HepG2 (cell line): ENCODE results near the gene BET1. TPM values are rescaled to one million over a fixed set of nuclear protein-coding genes. Genes with fewer than 3 reads are reported as not detected.

Source experiments
- GABPB1 ChIP-seq: IDR thresholded peaks from 2 replicates; pipeline ENCODE4 v1.6.1; 2016; ENCODE audit warnings: mild to moderate bottlenecking, missing genetic modification reagents, moderate library complexity, missing compliant biosample characterization
- HOMEZ ChIP-seq: IDR thresholded peaks from 2 replicates; pipeline ENCODE4 v1.6.1; 2016; ENCODE audit warnings: low read depth
- JDP2 ChIP-seq: sonication (generic); formaldehyde crosslinking; IDR thresholded peaks from 2 replicates; pipeline ENCODE4 v1.8.1; 2022; ENCODE audit warnings: missing genetic modification reagents, borderline replicate concordance
- KDM2A ChIP-seq: sonication (generic); formaldehyde crosslinking; IDR thresholded peaks from 2 replicates; pipeline ENCODE4 v1.4.0; 2020; ENCODE audit warnings: low read depth, missing genetic modification reagents, borderline replicate concordance
- MXD3 ChIP-seq: IDR thresholded peaks from 2 replicates; pipeline ENCODE4 v1.6.1; 2016; ENCODE audit warnings: mild to moderate bottlenecking, missing biosample characterization, missing genetic modification reagents
- MXD4 ChIP-seq: IDR thresholded peaks from 2 replicates; pipeline ENCODE4 v1.6.1; 2016; ENCODE audit warnings: mild to moderate bottlenecking, missing biosample characterization, missing genetic modification reagents
- NPAS2 ChIP-seq: sonication (generic); formaldehyde crosslinking; IDR thresholded peaks from 2 replicates; pipeline ENCODE4 v1.8.0; 2022; ENCODE audit warnings: mild to moderate bottlenecking, missing genetic modification reagents, borderline replicate concordance
- NR2F2 ChIP-seq: IDR thresholded peaks from 2 replicates; pipeline ENCODE4 v1.6.1; 2012; ENCODE audit warnings: low read depth, inconsistent platforms, borderline replicate concordance
- POLR2AphosphoS2 ChIP-seq: IDR thresholded peaks from 2 replicates; pipeline ENCODE4 v1.6.1; 2011; ENCODE audit warnings: low read depth, low read length, improper control_type of control experiment
- REL ChIP-seq: sonication (generic); formaldehyde crosslinking; conservative IDR thresholded peaks from 2 replicates; pipeline ENCODE4 v1.8.0; 2022; ENCODE audit warnings: mild to moderate bottlenecking, missing genetic modification reagents, moderate library complexity
- SRSF1 ChIP-seq: fragments of 200-400 bp; formaldehyde crosslinking; optimal IDR thresholded peaks from 2 replicates; pipeline ENCODE3; 2017; ENCODE audit warnings: mild to moderate bottlenecking, low read depth, low read length, moderate library complexity
- THAP11 ChIP-seq: IDR thresholded peaks from 2 replicates; pipeline ENCODE4 v1.6.1; 2016; ENCODE audit warnings: missing biosample characterization, missing genetic modification reagents
- USF2 ChIP-seq, 2 experiments: sonication (generic) in 1 of 2; formaldehyde crosslinking in 1 of 2; IDR thresholded peaks; 2 replicates each; pipeline versions ENCODE4 v1.5.1 to v1.6.1; 2011 to 2020; ENCODE audit warnings: borderline replicate concordance in 1 of 2, low read depth in 1 of 2, low read length in 1 of 2, mild to moderate bottlenecking in 1 of 2, missing genetic modification reagents in 1 of 2, moderate library complexity in 1 of 2
- ZBTB49 ChIP-seq: sonication (generic); formaldehyde crosslinking; IDR thresholded peaks from 2 replicates; pipeline ENCODE4 v1.4.0; 2020; ENCODE audit warnings: missing genetic modification reagents, borderline replicate concordance
- ZFY ChIP-seq: sonication (generic); formaldehyde crosslinking; IDR thresholded peaks from 2 replicates; pipeline ENCODE4 v1.4.0; 2020; ENCODE audit warnings: missing genetic modification reagents
- ZNF207 ChIP-seq: fragments of 450-650 bp; IDR thresholded peaks from 2 replicates; pipeline ENCODE4 v1.6.1; 2016; ENCODE audit warnings: antibody characterized with exemption, borderline replicate concordance
- ZNF329 ChIP-seq: sonication (generic); formaldehyde crosslinking; IDR thresholded peaks from 2 replicates; pipeline ENCODE4 v1.9.0; 2021; ENCODE audit warnings: low read depth, mild to moderate bottlenecking, missing genetic modification reagents
- ZNF598 ChIP-seq: sonication (generic); formaldehyde crosslinking; IDR thresholded peaks from 2 replicates; pipeline ENCODE4 v1.5.1; 2020; ENCODE audit warnings: mild to moderate bottlenecking, missing genetic modification reagents, borderline replicate concordance
- ZNF639 ChIP-seq: conservative IDR thresholded peaks from 2 replicates; pipeline ENCODE4 v1.6.1; 2018; ENCODE audit warnings: missing genetic modification reagents
- ZNF7 ChIP-seq: IDR thresholded peaks from 2 replicates; pipeline ENCODE4 v1.6.1; 2016; ENCODE audit warnings: missing biosample characterization, missing genetic modification reagents
- polyA plus RNA-seq, 8 experiments: library from polyadenylated mRNA; depleted of rRNA in 3 of 8; stranded (reverse) in 7 of 8; unstranded in 1 of 8; fragments of >200 nt; fragmentation: Illumina TruSeq in 4 of 8; extraction: Trizol in 4 of 8; gene quantifications; 2 replicates each; pipeline versions ENCODE4 v1.2.1 to v1.2.3, GENCODE V29; 2011 to 2016; ENCODE audit warnings: low read depth in 4 of 8, missing spikeins in 1 of 8, mixed read lengths in 1 of 8; ENCODE audit not compliant: insufficient read depth in 1 of 8
- total RNA-seq, 5 experiments: library from RNA; depleted of rRNA; stranded (reverse); fragments of >200 nt; fragmentation: Illumina TruSeq; extraction: Trizol; gene quantifications; 2 replicates each; pipeline ENCODE4 v1.2.3, GENCODE V29; 2016; ENCODE audit warnings: low read depth in 1 of 5

BET1 gene
- total and polyA plus RNA-seq, 2 of the 13 experiments (the other 11 are each of a cell fraction or from before 2014, with no cell fraction given), result 23.8 to 33.7 TPM

GRCh38 chr7:94004024-94004951 lies at the start of gene BET1 (continued):
- TF ChIP-seq KDM2A (CRISPR knock-in tag), result peak; percentile 89
- TF ChIP-seq ZNF7 (CRISPR knock-in tag), result no peak
- TF ChIP-seq MXD4 (CRISPR knock-in tag), result no peak
- 0 out of 2 replicates have a peak, but pooled peaks have one; percentile 20 for TF ChIP-seq REL (CRISPR knock-in tag)
- no peak for TF ChIP-seq POLR2AphosphoS2
- TF ChIP-seq USF2 (IDR thresholded peaks at IDR 0.05; ENCODE audit: low read depth, low read length), result no peak
- 0 out of 2 replicates have a peak, but pooled peaks have one; percentile 34 for TF ChIP-seq USF2 (CRISPR knock-in tag; IDR thresholded peaks at IDR 0.05; ENCODE audit: borderline replicate concordance)
- peak; percentile 86; the same call in 1 of the 2 replicates for TF ChIP-seq ZNF598 (CRISPR knock-in tag)
- TF ChIP-seq JDP2 (CRISPR knock-in tag), result no peak
- peak; percentile 66; the same call in 1 of the 2 replicates for TF ChIP-seq ZNF329 (CRISPR knock-in tag)
- peak; percentile 61 for TF ChIP-seq SRSF1
- no peak for TF ChIP-seq NR2F2
- TF ChIP-seq ZFY, result peak; percentile 97
- TF ChIP-seq MXD3 (CRISPR knock-in tag), result 0 out of 2 replicates have a peak, but pooled peaks have one; percentile 46
- TF ChIP-seq GABPB1 (CRISPR knock-in tag), result peak; percentile 87
- no peak for TF ChIP-seq ZNF207
- no peak for TF ChIP-seq NPAS2 (CRISPR knock-in tag)
- TF ChIP-seq ZNF639 (CRISPR knock-in tag), result no peak
- TF ChIP-seq HOMEZ (CRISPR knock-in tag), result 0 out of 2 replicates have a peak, but pooled peaks have one; percentile 36
- peak; percentile 100 for TF ChIP-seq THAP11
- TF ChIP-seq ZBTB49 (CRISPR knock-in tag), result no peak
